Smooth muscle cell (in vitro differentiated cells): ENCODE measurements around the gene LDLRAD4. TPM values are rescaled to one million over a fixed set of nuclear protein-coding genes. Genes with fewer than 3 reads are reported as not detected.

ENCODE experiments used
- DNase-seq: peaks from one replicate; lab custom pipeline; 2025; ENCODE audit not compliant: unreplicated experiment; lab: John Stamatoyannopoulos, UW
- H2AFZ ChIP-seq: fragments of 200-600 bp; sonication (generic); 2 replicates; pipeline ENCODE4 v1.6.0; 2016; ENCODE audit warnings: antibody characterized with exemption, low read depth, mild to moderate bottlenecking
- H3F3A ChIP-seq: fragments of 200-600 bp; sonication (generic); 2 replicates; pipeline ENCODE4 v1.6.0; 2017; ENCODE audit warnings: antibody characterized with exemption, low read depth
- H3K27ac ChIP-seq: fragments of 200-600 bp; sonication (generic); 2 replicates; pipeline ENCODE4 v1.5.1; 2016; ENCODE audit warnings: low read depth, mild to moderate bottlenecking
- H3K27me3 ChIP-seq: fragments of 200-600 bp; sonication (generic); 2 replicates; pipeline ENCODE4 v1.6.1; 2016; ENCODE audit warnings: low read depth, mild to moderate bottlenecking
- H3K36me3 ChIP-seq: fragments of 200-600 bp; sonication (generic); 2 replicates; pipeline ENCODE4 v1.5.1; 2016; ENCODE audit warnings: low read depth
- H3K4me1 ChIP-seq: fragments of 200-600 bp; sonication (generic); 2 replicates; pipeline ENCODE4 v1.5.1; 2016; ENCODE audit warnings: low read depth
- H3K4me2 ChIP-seq: fragments of 200-600 bp; sonication (generic); 2 replicates; pipeline ENCODE4 v1.6.0; 2016; ENCODE audit warnings: mild to moderate bottlenecking
- H3K4me3 ChIP-seq: fragments of 200-600 bp; sonication (generic); 2 replicates; pipeline ENCODE4 v1.5.1; 2016; ENCODE audit warnings: mild to moderate bottlenecking
- H3K79me2 ChIP-seq: fragments of 200-600 bp; sonication (generic); 2 replicates; pipeline ENCODE4 v1.6.0; 2016; ENCODE audit warnings: low read depth, mild to moderate bottlenecking
- H3K9ac ChIP-seq: fragments of 200-600 bp; sonication (generic); 2 replicates; pipeline ENCODE4 v1.6.0; 2016; ENCODE audit warnings: low read depth
- H3K9me3 ChIP-seq: fragments of 200-600 bp; sonication (generic); replicated peaks from 2 replicates; pipeline ENCODE4 v1.5.1; 2016; ENCODE audit warnings: low read depth
- H4K20me1 ChIP-seq: fragments of 200-600 bp; sonication (generic); 2 replicates; pipeline ENCODE4 v1.6.0; 2016; ENCODE audit warnings: low read depth
- WGBS: methylation state at CpG from one replicate; pipeline ENCODE4 v1.1.7; 2016; ENCODE audit warnings: low lambda C conversion rate; 5-methylcytosine and 5-hydroxymethylcytosine counted together
- polyA plus RNA-seq: library from polyadenylated mRNA; unstranded; fragments of >200 nt; fragmentation: Nextera tagmentation; extraction: Ambion mirVana; gene quantifications from 2 replicates; pipeline ENCODE4 v1.2.1, GENCODE V29; 2016
- total RNA-seq: library from RNA; depleted of rRNA; stranded (reverse); fragments of >200 nt; gene quantifications from 2 replicates; pipeline ENCODE4 v1.2.3, GENCODE V29; 2014
- TF ChIP-seq, protein P1 (sequence below): fragments of 200-600 bp; sonication (generic); IDR thresholded peaks from 2 replicates; pipeline ENCODE4 v1.5.1; 2017; ENCODE audit warnings: borderline replicate concordance, mild to moderate bottlenecking, antibody characterized with exemption; ENCODE audit not compliant: insufficient read depth, poor library complexity, severe bottlenecking

The LDLRAD4 gene
- total and polyA plus RNA-seq, 2 experiments from 2014 or later = 36.2 to 48.3 TPM

DNA sequence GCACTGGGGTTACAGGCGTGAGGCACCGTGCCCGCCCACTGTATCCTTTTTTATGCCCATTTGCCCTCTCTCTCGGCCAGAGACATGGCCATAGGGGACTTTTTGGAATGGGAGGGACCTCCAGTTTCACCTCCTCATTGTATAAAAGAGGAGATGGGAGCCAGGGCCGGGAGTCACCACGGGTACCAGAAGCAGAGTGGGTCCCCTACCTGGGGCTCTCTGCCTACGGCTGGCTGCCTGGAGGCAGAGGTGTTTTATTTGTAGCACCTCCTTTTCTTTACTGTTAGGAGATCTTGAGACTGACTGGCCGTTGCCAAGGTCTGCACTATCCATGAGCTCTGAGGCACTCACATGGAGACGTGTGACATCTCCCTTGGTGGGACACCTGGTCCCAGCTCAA, 162.8 kb downstream of the LDLRAD4 start:
- 96% methylated on average over 9 of the region's 9 CpGs for WGBS
- Histone ChIP-seq H3K9me3 (no peaks in the 10 kb centered on the region), H4K20me1 (no peaks in the 10 kb centered on the region), H3K36me3 (no peaks in the 10 kb centered on the region), H3K27ac (peak overlapping the region; percentile 84), H3F3A (no peaks in the 10 kb centered on the region), H3K79me2 (peaks cover 87% of the 10 kb centered on the region), H3K4me2 (no peak overlapping the region), H3K4me1 (no peaks in the 10 kb centered on the region), H3K4me3 (no peak overlapping the region), H3K9ac (peak overlapping the region; percentile 86), H2AFZ (no peak overlapping the region), H3K27me3 (no peaks in the 10 kb centered on the region)
- TF ChIP-seq, protein P1, sequence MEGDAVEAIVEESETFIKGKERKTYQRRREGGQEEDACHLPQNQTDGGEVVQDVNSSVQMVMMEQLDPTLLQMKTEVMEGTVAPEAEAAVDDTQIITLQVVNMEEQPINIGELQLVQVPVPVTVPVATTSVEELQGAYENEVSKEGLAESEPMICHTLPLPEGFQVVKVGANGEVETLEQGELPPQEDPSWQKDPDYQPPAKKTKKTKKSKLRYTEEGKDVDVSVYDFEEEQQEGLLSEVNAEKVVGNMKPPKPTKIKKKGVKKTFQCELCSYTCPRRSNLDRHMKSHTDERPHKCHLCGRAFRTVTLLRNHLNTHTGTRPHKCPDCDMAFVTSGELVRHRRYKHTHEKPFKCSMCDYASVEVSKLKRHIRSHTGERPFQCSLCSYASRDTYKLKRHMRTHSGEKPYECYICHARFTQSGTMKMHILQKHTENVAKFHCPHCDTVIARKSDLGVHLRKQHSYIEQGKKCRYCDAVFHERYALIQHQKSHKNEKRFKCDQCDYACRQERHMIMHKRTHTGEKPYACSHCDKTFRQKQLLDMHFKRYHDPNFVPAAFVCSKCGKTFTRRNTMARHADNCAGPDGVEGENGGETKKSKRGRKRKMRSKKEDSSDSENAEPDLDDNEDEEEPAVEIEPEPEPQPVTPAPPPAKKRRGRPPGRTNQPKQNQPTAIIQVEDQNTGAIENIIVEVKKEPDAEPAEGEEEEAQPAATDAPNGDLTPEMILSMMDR = no peak
- DNase-seq = no peak

DNA sequence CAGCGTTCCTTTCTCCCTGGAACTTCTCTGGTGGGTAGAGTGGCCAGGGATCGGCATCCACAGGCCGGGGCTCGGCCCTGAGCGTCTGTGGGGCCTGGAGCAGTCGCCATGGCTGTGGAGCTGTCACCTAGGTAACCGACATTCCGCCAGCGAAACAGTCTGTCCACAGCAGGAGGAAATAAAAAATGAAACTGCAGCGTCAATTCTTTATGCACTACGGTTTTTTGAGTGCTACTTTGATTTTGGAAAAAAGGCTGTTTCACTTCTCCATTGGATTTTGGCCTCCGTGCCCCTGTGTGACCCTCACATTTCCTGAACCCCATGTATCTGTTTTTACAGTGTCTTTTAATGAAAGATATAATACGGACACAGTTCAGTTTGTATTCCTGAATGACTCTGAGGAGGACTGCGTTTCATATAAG, 163.4 kb downstream of the LDLRAD4 start:
- no peaks in the 10 kb centered on the region for H4K20me1 ChIP-seq
- no peaks in the 10 kb centered on the region for H3K27me3 ChIP-seq
- H3K79me2 ChIP-seq = peaks cover 83% of the 10 kb centered on the region
- TF ChIP-seq, protein P1 = no peak
- H3K36me3 ChIP-seq = no peaks in the 10 kb centered on the region
- no peak for DNase-seq
- H3K4me3 ChIP-seq = no peak overlapping the region
- peak overlapping the region; percentile 38 for H3K4me2 ChIP-seq
- H2AFZ ChIP-seq = no peak overlapping the region
- H3F3A ChIP-seq = no peaks in the 10 kb centered on the region
- 86% methylated on average over 14 of the region's 14 CpGs for WGBS
- H3K27ac ChIP-seq = peak overlapping the region; percentile 84
- H3K4me1 ChIP-seq = no peaks in the 10 kb centered on the region
- H3K9me3 ChIP-seq = no peaks in the 10 kb centered on the region
- H3K9ac ChIP-seq = peak overlapping the region; percentile 86

DNA sequence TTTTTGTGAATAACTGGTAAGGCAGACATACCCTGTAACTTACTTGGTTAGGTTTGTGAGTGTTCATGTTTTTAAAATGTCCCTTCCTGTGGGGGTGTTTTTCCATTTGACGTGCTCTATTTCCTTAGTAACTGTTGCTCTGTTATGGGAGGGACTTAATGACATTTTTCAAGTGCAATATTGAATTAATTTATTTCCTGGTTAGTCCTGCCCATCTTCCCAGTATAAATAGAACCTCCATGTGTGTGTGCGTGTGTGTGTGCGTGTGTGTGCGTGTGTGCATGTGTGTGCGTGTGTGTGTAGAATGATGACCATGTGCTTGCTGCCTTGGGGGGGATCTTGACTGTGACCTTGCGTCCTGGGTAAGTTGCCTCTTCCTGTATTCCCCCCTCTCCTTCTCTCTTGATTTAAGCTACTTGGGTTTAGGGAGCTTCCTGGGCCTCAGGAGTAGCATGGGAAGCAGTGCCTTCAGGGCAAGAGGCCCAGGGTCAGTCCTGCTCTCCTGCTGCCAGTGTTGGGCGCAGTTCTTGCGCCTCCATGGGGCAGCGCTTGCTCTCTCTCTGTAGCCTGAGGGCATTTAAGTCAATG, 163.9 kb downstream of the LDLRAD4 start:
- Histone ChIP-seq H3K79me2 (peaks cover 78% of the 10 kb centered on the region), H3K4me1 (no peaks in the 10 kb centered on the region), H4K20me1 (no peaks in the 10 kb centered on the region), H2AFZ (no peak overlapping the region), H3K27ac (peak overlapping the region; percentile 84), H3K9ac (peak overlapping the region; percentile 86), H3F3A (peaks cover under 1% of the 10 kb centered on the region), H3K36me3 (no peaks in the 10 kb centered on the region), H3K27me3 (no peaks in the 10 kb centered on the region), H3K4me2 (peak overlapping the region; percentile 38), H3K9me3 (no peaks in the 10 kb centered on the region), H3K4me3 (no peak overlapping the region)
- TF ChIP-seq, protein P1 = no peak
- WGBS = 94% methylated on average over 9 of the region's 9 CpGs
- no peak for DNase-seq
